DOHH2 (cell line): ENCODE data around the gene TNFSF8.

ENCODE experiments used
- H3F3A ChIP-seq: fragments of 200-600 bp; sonication (generic), shearing (Covaris generic); 2 replicates; pipeline ENCODE4 v1.6.0; 2016; ENCODE audit warnings: antibody characterized with exemption, mild to moderate bottlenecking; ENCODE audit not compliant: control insufficient read depth, insufficient read depth
- H3K27ac ChIP-seq: fragments of 200-600 bp; sonication (generic); 2 replicates; pipeline ENCODE4 v1.5.1; 2014; ENCODE audit warnings: low read depth, mild to moderate bottlenecking, low read length, moderate library complexity
- H3K27me3 ChIP-seq: fragments of 200-600 bp; sonication (generic); 2 replicates; pipeline ENCODE4 v1.6.1; 2014; ENCODE audit warnings: mild to moderate bottlenecking, low read length, mixed read lengths; ENCODE audit not compliant: control insufficient read depth
- H3K36me3 ChIP-seq: fragments of 200-600 bp; sonication (generic); 2 replicates; pipeline ENCODE4 v1.6.1; 2014; ENCODE audit warnings: mild to moderate bottlenecking, low read length, moderate library complexity, mixed read lengths; ENCODE audit not compliant: control insufficient read depth
- H3K4me1 ChIP-seq: fragments of 200-600 bp; sonication (generic); 2 replicates; pipeline ENCODE4 v1.6.1; 2014; ENCODE audit warnings: mild to moderate bottlenecking, low read length, mixed read lengths; ENCODE audit not compliant: control insufficient read depth
- H3K4me2 ChIP-seq: fragments of 200-600 bp; sonication (generic); 2 replicates; pipeline ENCODE4 v1.6.0; 2014; ENCODE audit warnings: mild to moderate bottlenecking, low read length, moderate library complexity
- H3K4me3 ChIP-seq: fragments of 200-600 bp; sonication (generic); 2 replicates; pipeline ENCODE4 v1.5.1; 2014; ENCODE audit warnings: mild to moderate bottlenecking, low read length, mixed read lengths
- H3K79me2 ChIP-seq: fragments of 200-600 bp; sonication (generic); 2 replicates; pipeline ENCODE4 v1.6.1; 2014; ENCODE audit warnings: mild to moderate bottlenecking, low read length, mixed read lengths; ENCODE audit not compliant: control insufficient read depth
- H3K9me2 ChIP-seq: fragments of 200-600 bp; sonication (generic); replicated peaks from 2 replicates; pipeline ENCODE4 v1.6.1; 2014; ENCODE audit warnings: mild to moderate bottlenecking, low read length, mixed read lengths; ENCODE audit not compliant: control insufficient read depth
- H3K9me3 ChIP-seq: fragments of 200-600 bp; sonication (generic); 2 replicates; pipeline ENCODE4 v1.6.1; 2014; ENCODE audit warnings: antibody characterized with exemption, low read length, mixed read lengths; ENCODE audit not compliant: control insufficient read depth, insufficient read depth
- H4K20me1 ChIP-seq: fragments of 200-600 bp; sonication (generic); 2 replicates; pipeline ENCODE4 v1.6.0; 2014; ENCODE audit warnings: low read depth, mild to moderate bottlenecking, antibody characterized with exemption, low read length, moderate library complexity; ENCODE audit not compliant: control insufficient read depth, insufficient read depth
- CTCF ChIP-seq: fragments of 200-600 bp; sonication (generic); IDR thresholded peaks from one replicate; pipeline ENCODE4 v1.5.1; 2014; ENCODE audit warnings: antibody characterized with exemption, mild to moderate bottlenecking, low read depth, low read length; ENCODE audit not compliant: poor library complexity, severe bottlenecking
- EZH2phosphoT487 ChIP-seq: fragments of 200-600 bp; sonication (generic); IDR thresholded peaks from 2 replicates; pipeline ENCODE4 v1.6.1; 2017; ENCODE audit warnings: borderline replicate concordance, mild to moderate bottlenecking, antibody characterized with exemption, low read length, moderate library complexity, mixed read lengths

The TNFSF8 gene

GRCh38 chr9:114909661-114910060 lies 20.7 kb downstream of the TNFSF8 start:
- H4K20me1 ChIP-seq, result no peaks in the 10 kb centered on the region
- no peaks in the 10 kb centered on the region for H3K79me2 ChIP-seq
- peaks cover 65% of the 10 kb centered on the region for H3K4me1 ChIP-seq
- no peaks in the 10 kb centered on the region for H3K27me3 ChIP-seq
- H3K9me2 ChIP-seq, result no peaks in the 10 kb centered on the region
- no peak for TF ChIP-seq EZH2phosphoT487
- H3K4me3 ChIP-seq, result peak overlapping the region; percentile 36
- H3K9me3 ChIP-seq, result no peaks in the 10 kb centered on the region
- H3F3A ChIP-seq, result no peaks in the 10 kb centered on the region
- peaks cover 36% of the 10 kb centered on the region for H3K36me3 ChIP-seq
- H3K4me2 ChIP-seq, result peak overlapping the region; percentile 65
- H3K27ac ChIP-seq, result peak overlapping the region; percentile 54

- H3K4me3 ChIP-seq, result peak overlapping the region; percentile 36
- H3K9me2 ChIP-seq, result no peaks in the 10 kb centered on the region
- H3K4me2 ChIP-seq, result peak overlapping the region; percentile 65
- H3K9me3 ChIP-seq, result no peaks in the 10 kb centered on the region
- H3K27ac ChIP-seq, result peak overlapping the region; percentile 54
- TF ChIP-seq EZH2phosphoT487 (no peak), CTCF (no peak)
- H3K79me2 ChIP-seq, result no peaks in the 10 kb centered on the region
- H3K4me1 ChIP-seq, result peaks cover 61% of the 10 kb centered on the region
- no peaks in the 10 kb centered on the region for H4K20me1 ChIP-seq
- peaks cover 43% of the 10 kb centered on the region for H3K36me3 ChIP-seq
- no peaks in the 10 kb centered on the region for H3F3A ChIP-seq
- no peaks in the 10 kb centered on the region for H3K27me3 ChIP-seq
Measured at GRCh38 chr9:114908805-114909448, 21.5 kb downstream of the TNFSF8 start.

GRCh38 chr9:114908104-114908622 lies 22.2 kb downstream of the TNFSF8 start:
- no peaks in the 10 kb centered on the region for H3K9me3 ChIP-seq
- H3K27ac ChIP-seq, result peak overlapping the region; percentile 54
- H3K4me1 ChIP-seq, result peaks cover 61% of the 10 kb centered on the region
- H4K20me1 ChIP-seq, result no peaks in the 10 kb centered on the region
- no peaks in the 10 kb centered on the region for H3K9me2 ChIP-seq
- H3K27me3 ChIP-seq, result no peaks in the 10 kb centered on the region
- peak overlapping the region; percentile 65 for H3K4me2 ChIP-seq
- H3K79me2 ChIP-seq, result no peaks in the 10 kb centered on the region
- H3K4me3 ChIP-seq, result peak overlapping the region; percentile 36
- TF ChIP-seq CTCF, result no peak
- TF ChIP-seq EZH2phosphoT487, result no peak
- no peaks in the 10 kb centered on the region for H3F3A ChIP-seq
- H3K36me3 ChIP-seq, result peaks cover 48% of the 10 kb centered on the region

GRCh38 chr9:114906922-114907571 lies 23.3 kb downstream of the TNFSF8 start:
- H3K4me3 ChIP-seq, result no peak overlapping the region
- no peaks in the 10 kb centered on the region for H3K9me3 ChIP-seq
- no peaks in the 10 kb centered on the region for H4K20me1 ChIP-seq
- H3K27me3 ChIP-seq, result no peaks in the 10 kb centered on the region
- peaks cover 55% of the 10 kb centered on the region for H3K36me3 ChIP-seq
- H3K4me2 ChIP-seq, result no peak overlapping the region
- H3K4me1 ChIP-seq, result peaks cover 65% of the 10 kb centered on the region
- H3K27ac ChIP-seq, result no peak overlapping the region
- H3K79me2 ChIP-seq, result no peaks in the 10 kb centered on the region
- no peak for TF ChIP-seq EZH2phosphoT487
- TF ChIP-seq CTCF, result peak; percentile 70
- no peaks in the 10 kb centered on the region for H3K9me2 ChIP-seq
- no peaks in the 10 kb centered on the region for H3F3A ChIP-seq
